Activated CD4-positive, alpha-beta T cell treated with anti-CD3 and anti-CD28 coated beads for 36 hours (primary cell): ENCODE data around the gene ZNF677. TPM values are rescaled to one million over a fixed set of nuclear protein-coding genes. Genes with fewer than 3 reads are reported as not detected.
"Not testable (repeated sequence)": the region's sequence is repeated elsewhere in the genome, so short reads cannot be mapped to it uniquely, and the experiment has no call there.

Experiments used
- ATAC-seq: fragments of 200-7000 bp; cut with Tn5 transposase; one replicate; pipeline ENCODE4 v1.10.0; 2021; ENCODE audit warnings: mild to moderate bottlenecking, moderate library complexity
- CTCF ChIA-PET: fragments of 350-600 bp; sonication (Branson Sonifier 250); formaldehyde crosslinking; loops from one replicate; lab custom pipeline; 2021; ENCODE audit warnings: antibody characterized with exemption; lab: Charles Lee
- POLR2A ChIA-PET: fragments of 350-600 bp; sonication (Branson Sonifier 250); formaldehyde crosslinking; loops from one replicate; lab custom pipeline; 2021; ENCODE audit warnings: antibody characterized with exemption, inconsistent platforms; lab: Charles Lee
- DNase-seq: peaks from one replicate; pipeline ENCODE4 v3.0.0-alpha.2; 2020
- H3K27ac Mint-ChIP-seq: one replicate; pipeline ENCODE4 v1.8.0; 2021; ENCODE audit warnings: mixed read lengths
- H3K27me3 Mint-ChIP-seq: one replicate; pipeline ENCODE4 v1.8.0; 2021; ENCODE audit warnings: mixed read lengths
- H3K36me3 Mint-ChIP-seq: one replicate; pipeline ENCODE4 v1.8.0; 2021; ENCODE audit warnings: low read depth, mixed read lengths
- H3K4me1 Mint-ChIP-seq: one replicate; pipeline ENCODE4 v1.8.0; 2021; ENCODE audit warnings: mixed read lengths
- H3K4me3 Mint-ChIP-seq: one replicate; pipeline ENCODE4 v1.8.0; 2021; ENCODE audit warnings: mild to moderate bottlenecking, moderate library complexity, mixed read lengths
- H3K9me3 Mint-ChIP-seq: one replicate; pipeline ENCODE4 v1.8.0; 2021; ENCODE audit warnings: low read depth, mixed read lengths
- intact Hi-C, 2 experiments: fragments of 100-400 bp; cut with DNase I in 1 of 2; cut with micrococcal nuclease in 1 of 2; formaldehyde crosslinking; loops; one replicate each; pipeline versions ENCODE4 v1.14.2 to v1.15.1; 2022 to 2024; cut with DNase I, micrococcal nuclease
- total RNA-seq, 2 experiments: library from RNA; stranded (reverse); gene quantifications; one replicate each; pipeline ENCODE4 v1.2.3, GENCODE V29; 2021

The ZNF677 gene
- 1 to 10 TPM; 6.4 to 7.5 TPM for total RNA-seq

DNA sequence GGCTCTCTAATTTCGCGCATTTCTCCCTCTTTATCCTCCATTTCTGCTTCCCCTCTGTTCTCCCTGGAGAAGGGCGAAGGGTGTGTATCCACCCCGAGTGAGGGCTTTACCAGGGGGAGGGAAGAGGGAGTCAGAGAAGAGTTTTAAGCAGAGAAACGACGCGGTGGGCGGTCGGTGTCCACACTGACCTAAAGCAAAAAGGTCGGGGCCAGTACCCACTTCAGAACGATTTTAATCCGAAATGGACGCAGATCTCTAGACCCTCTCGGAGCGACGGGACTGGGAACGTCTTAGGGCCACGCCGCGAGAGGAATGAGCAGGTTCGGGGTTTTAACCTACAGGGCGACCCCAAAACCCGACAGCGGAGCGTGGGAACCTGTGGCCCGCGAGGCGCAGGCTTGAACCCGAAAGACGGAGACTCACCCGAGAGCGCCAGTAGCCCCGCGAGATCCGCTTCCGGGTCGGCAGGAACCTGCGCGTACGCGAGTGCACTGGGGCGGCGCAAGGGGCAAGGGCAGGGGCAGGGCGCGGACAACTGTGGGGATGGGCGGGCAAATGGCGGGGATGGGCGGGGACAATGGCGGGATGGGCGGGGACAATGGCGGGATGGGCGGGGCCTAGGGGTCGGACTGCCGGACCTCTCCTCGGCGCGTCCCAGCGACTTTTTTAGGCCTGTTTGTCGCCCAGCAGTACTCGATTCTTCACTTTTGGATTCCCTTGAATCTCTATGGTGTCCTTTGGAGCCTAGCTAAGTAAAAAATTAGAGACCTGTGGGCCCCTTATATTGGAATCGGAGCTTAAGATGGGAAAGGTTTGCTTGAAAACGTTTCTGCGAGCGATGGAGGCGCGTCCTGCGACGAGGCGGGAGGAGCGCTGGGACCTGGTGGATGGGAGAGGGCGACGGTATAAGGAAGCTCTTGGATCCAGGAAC lies at the start of gene ZNF677:
TSS of gene ZNF677 (minus strand) at position 463 of the 931 bp plus-strand sequence. CDS start 3,323 bp downstream, outside the sequence.
- Mint-ChIP-seq H3K4me3 (peak within 1 kb of the TSS; percentile 84), H3K4me1 (peaks cover 10% of the 10 kb centered on the region), H3K9me3 (peaks cover 44% of the 10 kb centered on the region), H3K27me3 (no peaks in the 10 kb centered on the region), H3K27ac (peak within 1 kb of the TSS; percentile 53), H3K36me3 (peaks cover 46% of the 10 kb centered on the region)
- DNase-seq = peak; percentile 92
- peak; percentile 100 for ATAC-seq
- intact Hi-C loops = loop anchor here (1.0 kb wide), 6 partner anchors 57 to 265 kb away; partner anchors contain the start of genes ZNF845 (in 2 of the 2), ZNF160 (in 1 of the 2), ZNF347 (in 1 of the 2) and ZNF525 (in 1 of the 2)
- CTCF ChIA-PET = interaction anchor here (0.5 kb wide), 1 partner anchor 1320 kb away, joined by 3 read pairs; no protein-coding TSS in a partner anchor
- POLR2A ChIA-PET = interaction anchor here (0.6 kb wide), 1 partner anchor 41 kb away, joined by 3 read pairs; no protein-coding TSS in a partner anchor

DNA sequence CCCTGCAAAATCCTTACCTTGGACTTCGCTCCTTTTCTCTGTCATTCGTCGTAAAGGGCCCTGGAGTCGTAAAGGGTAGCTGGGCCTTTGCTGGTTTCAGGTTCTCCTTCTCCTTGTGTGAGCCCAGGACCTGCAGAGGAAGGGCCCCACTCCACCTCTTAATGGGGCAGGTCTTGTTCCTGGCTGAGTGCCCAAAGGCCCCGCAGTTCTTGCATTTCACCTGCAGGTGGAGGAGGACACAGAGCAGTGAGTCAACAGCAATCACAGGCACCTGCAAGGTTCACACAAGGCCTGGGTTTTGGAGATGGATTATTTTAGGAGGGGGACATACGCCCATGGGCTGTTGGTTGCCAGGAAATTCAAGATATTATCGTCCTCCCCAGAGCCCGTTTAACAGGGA lies 46.7 kb upstream of the ZNF677 start:
- H3K4me1 Mint-ChIP-seq, H3K9me3 Mint-ChIP-seq, H3K27ac Mint-ChIP-seq, CTCF ChIA-PET, ATAC-seq, H3K27me3 Mint-ChIP-seq, H3K4me3 Mint-ChIP-seq, H3K36me3 Mint-ChIP-seq, POLR2A ChIA-PET: not testable (repeated sequence)
- intact Hi-C loops = loop anchor here in 1 of 2 experiments (10.0 kb wide), 1 partner anchor 443 kb away; no protein-coding TSS in a partner anchor
- peak; percentile 10 for DNase-seq

DNA sequence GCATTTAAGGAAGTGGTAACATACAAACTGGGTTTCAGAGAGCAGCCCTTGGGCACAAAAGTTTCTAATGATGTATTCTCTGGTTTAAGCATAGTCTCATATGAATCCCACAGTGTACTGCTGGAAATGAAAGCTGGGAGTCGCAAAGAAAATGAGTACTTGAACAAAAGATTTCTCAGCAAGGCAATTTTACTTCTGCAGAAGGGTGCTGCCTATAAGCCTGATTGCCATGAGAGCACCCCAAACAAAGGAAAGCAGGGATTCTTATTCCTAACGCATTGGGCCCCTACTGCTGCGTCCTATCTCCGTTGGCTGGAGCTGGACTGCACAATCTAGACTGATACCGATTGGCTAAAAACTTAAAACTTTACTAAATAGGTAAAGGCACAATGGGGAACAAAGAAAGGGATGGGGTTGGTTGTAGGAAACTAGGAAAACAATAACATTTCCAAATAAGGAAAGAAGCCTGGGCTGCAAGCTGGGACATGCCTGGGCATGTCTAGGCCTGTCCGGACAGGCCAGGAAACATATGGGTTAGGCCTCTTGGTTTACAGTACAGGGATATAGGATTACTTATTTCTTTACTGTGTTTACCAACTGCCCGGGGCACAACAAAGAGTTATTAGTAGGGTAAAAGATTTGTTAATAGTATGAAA lies 40.2 kb upstream of the ZNF677 start:
- peaks cover 1% of the 10 kb centered on the region for H3K36me3 Mint-ChIP-seq
- H3K4me1 Mint-ChIP-seq = no peaks in the 10 kb centered on the region
- H3K27ac Mint-ChIP-seq = no peak overlapping the region
- DNase-seq = no peak
- H3K27me3 Mint-ChIP-seq = no peaks in the 10 kb centered on the region
- POLR2A ChIA-PET = no interaction called here
- ATAC-seq = no peak
- CTCF ChIA-PET = no interaction called here
- peaks cover 31% of the 10 kb centered on the region for H3K9me3 Mint-ChIP-seq
- H3K4me3 Mint-ChIP-seq = no peak overlapping the region
- intact Hi-C loops = no loop called here

DNA sequence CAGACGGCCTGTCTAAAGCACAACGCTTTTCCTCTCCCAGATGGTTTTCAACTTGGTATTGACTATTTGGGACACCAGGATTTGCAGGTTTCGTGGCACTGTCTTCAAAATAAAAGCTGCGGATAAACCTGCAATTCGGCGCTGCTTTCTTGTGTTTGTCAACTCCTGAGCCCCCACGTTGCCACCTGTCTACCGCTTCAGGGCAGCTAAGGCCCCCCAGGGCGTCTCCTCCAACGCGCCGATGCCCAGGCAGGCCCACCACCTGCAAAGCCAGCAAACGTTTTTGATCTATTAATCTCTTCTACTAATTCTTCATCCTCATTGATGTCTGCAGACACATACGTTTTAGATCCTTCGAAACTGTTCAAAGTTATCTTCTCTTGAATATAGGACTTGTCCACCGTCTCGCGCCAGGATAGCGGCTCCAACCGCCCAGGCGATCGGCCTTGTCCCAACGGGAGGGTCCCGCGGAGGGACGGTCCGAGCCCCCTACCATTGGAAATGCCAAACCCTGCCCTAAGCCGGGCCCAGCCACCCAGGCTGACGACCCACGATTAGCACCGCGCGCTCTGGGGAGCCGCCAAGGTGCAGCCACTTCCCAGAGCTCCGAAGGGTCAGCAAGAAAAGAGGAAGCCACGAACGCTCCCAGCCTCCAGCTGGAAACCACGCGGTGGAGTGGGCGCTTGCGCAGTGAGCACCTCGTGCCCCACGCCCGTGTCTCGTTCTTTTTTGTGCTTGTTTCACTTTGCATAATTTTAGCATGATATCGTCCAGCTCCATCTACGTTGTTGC lies 36.3 kb upstream of the ZNF677 start:
- DNase-seq (no peak), ATAC-seq (no peak)
- H3K4me3 Mint-ChIP-seq = no peak overlapping the region
- ChIA-PET POLR2A (no interaction called here), CTCF (no interaction called here)
- H3K9me3 Mint-ChIP-seq = peaks cover 31% of the 10 kb centered on the region
- H3K4me1 Mint-ChIP-seq = no peaks in the 10 kb centered on the region
- peaks cover 1% of the 10 kb centered on the region for H3K36me3 Mint-ChIP-seq
- H3K27me3 Mint-ChIP-seq = no peaks in the 10 kb centered on the region
- H3K27ac Mint-ChIP-seq = no peak overlapping the region
- intact Hi-C loops = no loop called here

DNA sequence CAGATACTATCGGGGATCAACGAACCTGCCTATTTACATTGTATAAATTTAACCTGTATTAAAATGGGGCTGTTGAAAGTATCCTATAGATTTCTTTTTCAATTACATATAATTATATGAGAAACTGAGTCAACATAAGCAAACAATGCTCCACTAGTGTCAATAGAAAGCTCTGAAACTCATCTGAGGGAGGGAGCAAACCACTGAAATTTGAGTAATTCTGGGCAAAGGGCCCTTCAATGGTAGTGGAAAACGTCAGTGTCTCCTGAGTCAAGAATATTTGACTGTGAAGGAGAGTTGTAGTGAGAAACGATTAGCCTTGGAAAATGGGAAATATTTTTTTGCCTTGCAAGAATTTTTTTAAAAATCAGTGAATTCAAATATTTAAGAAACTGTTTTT lies 30.4 kb upstream of the ZNF677 start:
- ATAC-seq (no peak), DNase-seq (no peak)
- Mint-ChIP-seq H3K4me1 (no peaks in the 10 kb centered on the region), H3K27me3 (no peaks in the 10 kb centered on the region), H3K27ac (no peak overlapping the region), H3K9me3 (peaks cover 8% of the 10 kb centered on the region), H3K4me3 (no peak overlapping the region), H3K36me3 (no peaks in the 10 kb centered on the region)
- intact Hi-C loops = loop anchor here in 1 of 2 experiments (10.0 kb wide), 1 partner anchor 1800 kb away; no protein-coding TSS in a partner anchor
- CTCF ChIA-PET = no interaction called here
- POLR2A ChIA-PET = no interaction called here

DNA sequence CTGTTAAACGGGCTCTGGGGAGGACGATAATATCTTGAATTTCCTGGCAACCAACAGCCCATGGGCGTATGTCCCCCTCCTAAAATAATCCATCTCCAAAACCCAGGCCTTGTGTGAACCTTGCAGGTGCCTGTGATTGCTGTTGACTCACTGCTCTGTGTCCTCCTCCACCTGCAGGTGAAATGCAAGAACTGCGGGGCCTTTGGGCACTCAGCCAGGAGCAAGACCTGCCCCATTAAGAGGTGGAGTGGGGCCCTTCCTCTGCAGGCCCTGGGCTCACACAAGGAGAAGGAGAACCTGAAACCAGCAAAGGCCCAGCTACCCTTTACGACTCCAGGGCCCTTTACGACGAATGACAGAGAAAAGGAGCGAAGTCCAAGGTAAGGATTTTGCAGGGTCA lies 27.3 kb upstream of the ZNF677 start:
- H3K9me3 Mint-ChIP-seq = peaks cover 10% of the 10 kb centered on the region
- H3K27ac Mint-ChIP-seq, ATAC-seq, H3K4me1 Mint-ChIP-seq, H3K36me3 Mint-ChIP-seq, H3K27me3 Mint-ChIP-seq, POLR2A ChIA-PET, H3K4me3 Mint-ChIP-seq, CTCF ChIA-PET: not testable (repeated sequence)
- intact Hi-C loops = loop anchor here in 1 of 2 experiments (10.0 kb wide), 1 partner anchor 1797 kb away; no protein-coding TSS in a partner anchor
- DNase-seq = peak; percentile 42

DNA sequence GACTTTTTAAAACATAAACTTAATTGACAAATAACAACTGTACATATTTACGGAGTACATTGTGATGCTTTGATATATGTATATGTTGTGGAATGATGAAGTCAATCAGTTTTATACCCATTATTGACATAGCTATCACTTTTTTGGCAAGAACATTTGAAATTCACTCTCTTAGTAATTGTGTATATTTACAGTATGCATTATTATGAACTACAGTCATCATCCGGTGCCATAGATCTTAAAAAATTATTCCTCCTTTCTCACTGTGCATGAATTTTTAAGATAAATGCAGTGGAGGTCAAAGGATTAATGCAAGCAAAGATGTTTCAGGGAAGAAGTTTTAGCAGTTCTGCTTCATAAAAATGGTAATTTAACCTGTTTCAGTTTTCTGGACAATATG lies 20.8 kb upstream of the ZNF677 start:
- DNase-seq = no peak
- Mint-ChIP-seq H3K27me3 (peaks cover 12% of the 10 kb centered on the region), H3K27ac (no peak overlapping the region), H3K9me3 (peaks cover 34% of the 10 kb centered on the region), H3K36me3 (no peaks in the 10 kb centered on the region), H3K4me1 (no peaks in the 10 kb centered on the region), H3K4me3 (no peak overlapping the region)
- ChIA-PET POLR2A (no interaction called here), CTCF (no interaction called here)
- ATAC-seq = no peak
- intact Hi-C loops = no loop called here

DNA sequence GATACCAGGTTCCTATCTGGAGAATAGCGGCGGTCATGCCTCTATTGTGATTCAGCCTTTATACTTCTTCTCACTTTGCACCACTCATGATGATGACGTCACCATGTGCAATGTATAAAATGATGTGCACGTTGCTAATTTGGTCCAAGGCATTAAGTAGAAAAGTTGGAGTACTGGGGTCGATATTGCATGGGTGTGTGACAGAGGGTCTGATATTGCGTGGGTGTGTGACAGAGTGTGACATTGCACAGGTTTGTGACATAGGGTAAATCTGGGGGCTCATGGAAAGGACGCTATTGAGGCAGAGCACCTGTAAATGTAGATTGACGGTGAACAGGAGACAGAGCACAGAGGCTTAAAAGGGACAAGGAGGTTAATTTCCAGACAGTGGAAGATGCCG lies 17.4 kb upstream of the ZNF677 start:
- intact Hi-C loops = no loop called here
- Mint-ChIP-seq H3K27me3 (peaks cover 8% of the 10 kb centered on the region), H3K9me3 (peaks cover 33% of the 10 kb centered on the region), H3K27ac (no peak overlapping the region), H3K36me3 (no peaks in the 10 kb centered on the region), H3K4me1 (no peaks in the 10 kb centered on the region), H3K4me3 (no peak overlapping the region)
- CTCF ChIA-PET = no interaction called here
- POLR2A ChIA-PET = no interaction called here
- no peak for DNase-seq
- ATAC-seq = no peak

DNA sequence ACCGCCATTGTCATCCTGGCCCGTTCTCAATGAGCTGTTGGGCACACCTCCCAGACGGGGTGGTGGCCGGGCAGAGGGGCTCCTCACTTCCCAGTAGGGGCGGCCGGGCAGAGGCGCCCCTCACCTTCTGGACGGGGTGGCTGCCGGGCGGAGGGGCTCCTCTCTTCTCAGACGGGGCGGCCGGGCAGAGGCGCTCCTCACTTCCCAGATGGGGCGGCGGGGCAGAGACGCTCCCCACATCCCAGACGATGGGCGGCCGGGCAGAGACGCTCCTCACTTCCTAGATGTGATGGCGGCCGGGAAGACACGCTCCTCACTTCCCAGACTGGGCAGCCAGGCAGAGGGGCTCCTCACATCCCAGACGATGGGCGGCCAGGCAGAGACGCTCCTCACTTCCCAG lies 15.2 kb upstream of the ZNF677 start:
- H3K27me3 Mint-ChIP-seq = peaks cover 14% of the 10 kb centered on the region
- H3K27ac Mint-ChIP-seq, H3K4me1 Mint-ChIP-seq, ATAC-seq, DNase-seq, intact Hi-C loops, CTCF ChIA-PET, POLR2A ChIA-PET, H3K36me3 Mint-ChIP-seq, H3K4me3 Mint-ChIP-seq: not testable (repeated sequence)
- peaks cover 39% of the 10 kb centered on the region for H3K9me3 Mint-ChIP-seq

DNA sequence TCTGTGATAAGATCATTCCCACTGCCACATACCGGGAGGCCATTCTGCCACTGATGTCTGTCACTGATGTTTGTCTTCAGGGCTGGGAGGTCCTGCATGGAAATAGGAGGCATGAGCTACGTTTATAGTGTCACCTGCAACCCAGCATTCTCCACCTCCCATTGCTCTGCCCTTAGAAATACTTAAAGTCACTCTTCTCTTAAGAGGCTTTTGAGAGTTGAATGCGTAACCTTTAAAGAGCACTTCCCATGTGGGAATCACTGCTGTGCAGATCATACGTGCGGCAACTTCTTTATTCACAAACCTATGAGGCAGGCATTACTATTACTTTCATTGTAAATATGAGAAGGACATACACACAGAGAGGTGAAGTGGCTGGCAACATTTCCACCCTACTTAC lies 12.9 kb upstream of the ZNF677 start, which contains the start of gene VN1R4:
TSS of gene VN1R4 (minus strand) at position 101 of the 400 bp plus-strand sequence. CDS start at position 43, 58 bp downstream.
- H3K27ac Mint-ChIP-seq, intact Hi-C loops, POLR2A ChIA-PET, H3K4me3 Mint-ChIP-seq, DNase-seq, CTCF ChIA-PET, H3K36me3 Mint-ChIP-seq, ATAC-seq, H3K4me1 Mint-ChIP-seq: not testable (repeated sequence)
- Mint-ChIP-seq H3K27me3 (peaks cover 11% of the 10 kb centered on the region), H3K9me3 (peaks cover 42% of the 10 kb centered on the region)
